Measurements from ENCODE around the gene CABLES2. TPM values are rescaled to one million over a fixed set of nuclear protein-coding genes. Genes with fewer than 3 reads are reported as not detected.

CABLES2 gene
- total RNA-seq, 2 experiments from 2014 or later: 14.8 to 22.5 TPM

- H3K79me2 ChIP-seq (ENCODE audit: insufficient read depth, low read depth, low read length): peaks cover 26% of the 10 kb centered on the region
- H3K36me3 ChIP-seq (ENCODE audit: insufficient read depth, low read length): peaks cover 30% of the 10 kb centered on the region
- TF ChIP-seq, protein P1, sequence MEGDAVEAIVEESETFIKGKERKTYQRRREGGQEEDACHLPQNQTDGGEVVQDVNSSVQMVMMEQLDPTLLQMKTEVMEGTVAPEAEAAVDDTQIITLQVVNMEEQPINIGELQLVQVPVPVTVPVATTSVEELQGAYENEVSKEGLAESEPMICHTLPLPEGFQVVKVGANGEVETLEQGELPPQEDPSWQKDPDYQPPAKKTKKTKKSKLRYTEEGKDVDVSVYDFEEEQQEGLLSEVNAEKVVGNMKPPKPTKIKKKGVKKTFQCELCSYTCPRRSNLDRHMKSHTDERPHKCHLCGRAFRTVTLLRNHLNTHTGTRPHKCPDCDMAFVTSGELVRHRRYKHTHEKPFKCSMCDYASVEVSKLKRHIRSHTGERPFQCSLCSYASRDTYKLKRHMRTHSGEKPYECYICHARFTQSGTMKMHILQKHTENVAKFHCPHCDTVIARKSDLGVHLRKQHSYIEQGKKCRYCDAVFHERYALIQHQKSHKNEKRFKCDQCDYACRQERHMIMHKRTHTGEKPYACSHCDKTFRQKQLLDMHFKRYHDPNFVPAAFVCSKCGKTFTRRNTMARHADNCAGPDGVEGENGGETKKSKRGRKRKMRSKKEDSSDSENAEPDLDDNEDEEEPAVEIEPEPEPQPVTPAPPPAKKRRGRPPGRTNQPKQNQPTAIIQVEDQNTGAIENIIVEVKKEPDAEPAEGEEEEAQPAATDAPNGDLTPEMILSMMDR (conservative IDR thresholded peaks at IDR 0.05; ENCODE audit: low read length): no peak
- TF ChIP-seq EZH2phosphoT487 (IDR thresholded peaks at IDR 0.05; ENCODE audit: borderline replicate concordance, low read depth, low read length): no peak
- intact Hi-C loops (cut with micrococcal nuclease; ENCODE audit: unreplicated experiment): loop anchor here (1.0 kb wide), 1 partner anchor 80 kb away; the partner anchor contains the start of gene ADRM1
- H3K4me1 ChIP-seq (ENCODE audit: insufficient read depth, low read length, poor library complexity, severe bottlenecking): peaks cover 27% of the 10 kb centered on the region
- no peaks in the 10 kb centered on the region for H4K20me1 ChIP-seq (ENCODE audit: insufficient read depth, low read length)
- POLR2A ChIA-PET: no interaction called here
- no peak for DNase-seq (ENCODE audit: low spot score)
- no peak overlapping the region for H3K27ac ChIP-seq (ENCODE audit: low read depth, low read length, poor library complexity, severe bottlenecking)
- no peaks in the 10 kb centered on the region for H3K9me2 ChIP-seq (ENCODE audit: insufficient read depth, low read length)
- H3K4me2 ChIP-seq (ENCODE audit: low read length): no peak overlapping the region
- no peak overlapping the region for H2AFZ ChIP-seq (ENCODE audit: low read length)
- no TSS peak for BruUV-seq (replicated peaks)
- H3K9me3 ChIP-seq (ENCODE audit: low read length): no peaks in the 10 kb centered on the region
- CTCF ChIA-PET (ENCODE audit: unreplicated experiment): no interaction called here
- no peak overlapping the region for H3K4me3 ChIP-seq (ENCODE audit: low read depth, low read length, poor library complexity, severe bottlenecking)
Observed at GRCh38 chr20:62381842-62382241, 25.2 kb downstream of the CABLES2 start.

DNA sequence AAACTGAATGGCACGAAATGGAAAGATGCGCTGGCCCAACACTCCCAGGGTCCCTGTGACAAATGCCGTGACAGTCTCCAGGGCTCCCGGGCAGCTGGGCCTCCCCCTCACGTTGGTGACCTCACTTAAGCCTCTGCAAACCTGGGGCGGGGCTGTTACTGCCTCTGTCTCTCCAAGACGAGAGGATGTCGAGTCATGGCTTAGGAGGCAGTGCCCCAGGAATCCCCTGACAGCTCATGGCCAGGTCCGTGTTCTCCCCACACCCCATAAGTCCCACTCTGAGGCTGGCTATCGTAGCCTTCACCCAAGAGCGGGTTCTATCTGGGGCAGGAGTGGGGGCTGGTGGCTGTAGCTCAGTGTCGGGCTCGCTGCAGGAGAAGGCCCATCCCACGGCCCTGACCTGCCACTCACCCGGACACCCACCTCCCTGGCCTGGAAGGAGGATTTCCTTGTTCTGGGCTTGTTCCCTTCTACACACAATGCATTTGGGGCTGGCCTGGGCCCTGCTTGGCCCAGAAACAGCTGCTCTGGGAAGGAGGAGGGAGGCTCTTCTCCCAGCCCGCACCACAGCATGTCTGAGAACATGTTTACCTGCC is 25.8 kb downstream of the CABLES2 start:
- H3K9me3 ChIP-seq (ENCODE audit: low read length): no peaks in the 10 kb centered on the region
- peaks cover 27% of the 10 kb centered on the region for H3K4me1 ChIP-seq (ENCODE audit: insufficient read depth, low read length, poor library complexity, severe bottlenecking)
- H3K27ac ChIP-seq (ENCODE audit: low read depth, low read length, poor library complexity, severe bottlenecking): no peak overlapping the region
- ChIA-PET CTCF (ENCODE audit: unreplicated experiment) (no interaction called here), POLR2A (interaction anchor here (0.5 kb wide), 1 partner anchor 79 kb away, joined by 4 read pairs; no protein-coding TSS in a partner anchor)
- H3K36me3 ChIP-seq (ENCODE audit: insufficient read depth, low read length): peaks cover 27% of the 10 kb centered on the region
- no peak overlapping the region for H3K4me3 ChIP-seq (ENCODE audit: low read depth, low read length, poor library complexity, severe bottlenecking)
- H3K79me2 ChIP-seq (ENCODE audit: insufficient read depth, low read depth, low read length): peaks cover 22% of the 10 kb centered on the region
- no peak overlapping the region for H2AFZ ChIP-seq (ENCODE audit: low read length)
- intact Hi-C loops (cut with micrococcal nuclease; ENCODE audit: unreplicated experiment): no loop called here
- TF ChIP-seq, protein P1 (conservative IDR thresholded peaks at IDR 0.05; ENCODE audit: low read length): no peak
- TF ChIP-seq EZH2phosphoT487 (IDR thresholded peaks at IDR 0.05; ENCODE audit: borderline replicate concordance, low read depth, low read length): no peak
- no peaks in the 10 kb centered on the region for H4K20me1 ChIP-seq (ENCODE audit: insufficient read depth, low read length)
- DNase-seq (ENCODE audit: low spot score): no peak
- no TSS peak for BruUV-seq (replicated peaks)
- H3K4me2 ChIP-seq (ENCODE audit: low read length): no peak overlapping the region
- H3K9me2 ChIP-seq (ENCODE audit: insufficient read depth, low read length): no peaks in the 10 kb centered on the region

DNA sequence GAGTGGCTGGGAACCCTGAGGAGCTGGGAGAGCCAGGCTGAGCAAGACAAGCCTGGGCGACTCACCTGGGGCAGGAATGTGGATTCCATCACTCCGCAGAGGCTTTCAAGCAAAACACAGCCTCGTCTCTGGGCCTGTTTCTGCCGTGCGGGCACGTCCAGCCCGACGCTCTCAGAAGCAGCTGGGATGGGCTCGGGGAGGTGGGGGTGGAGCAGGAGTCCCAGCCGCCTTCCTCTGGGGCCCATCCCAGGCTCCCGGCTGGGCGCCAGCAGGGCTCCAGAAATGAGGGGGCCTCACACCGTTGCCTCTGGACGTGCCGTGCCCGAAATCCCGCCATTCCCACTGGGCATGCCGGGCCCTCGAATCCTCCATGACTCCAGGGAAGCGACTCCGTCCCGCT is 28.9 kb downstream of the CABLES2 start:
- DNase-seq (ENCODE audit: low spot score): no peak
- Histone ChIP-seq H4K20me1 (ENCODE audit: insufficient read depth, low read length) (no peaks in the 10 kb centered on the region), H3K36me3 (ENCODE audit: insufficient read depth, low read length) (peaks cover 15% of the 10 kb centered on the region), H3K9me2 (ENCODE audit: insufficient read depth, low read length) (no peaks in the 10 kb centered on the region), H3K4me3 (ENCODE audit: low read depth, low read length, poor library complexity, severe bottlenecking) (no peak overlapping the region), H3K9me3 (ENCODE audit: low read length) (no peaks in the 10 kb centered on the region), H3K4me1 (ENCODE audit: insufficient read depth, low read length, poor library complexity, severe bottlenecking) (peaks cover 10% of the 10 kb centered on the region), H2AFZ (ENCODE audit: low read length) (no peak overlapping the region), H3K4me2 (ENCODE audit: low read length) (no peak overlapping the region), H3K27ac (ENCODE audit: low read depth, low read length, poor library complexity, severe bottlenecking) (no peak overlapping the region), H3K79me2 (ENCODE audit: insufficient read depth, low read depth, low read length) (no peaks in the 10 kb centered on the region)
- ChIA-PET POLR2A (no interaction called here), CTCF (ENCODE audit: unreplicated experiment) (no interaction called here)
- TF ChIP-seq, protein P1 (conservative IDR thresholded peaks at IDR 0.05; ENCODE audit: low read length): no peak
- TF ChIP-seq EZH2phosphoT487 (IDR thresholded peaks at IDR 0.05; ENCODE audit: borderline replicate concordance, low read depth, low read length): no peak
- intact Hi-C loops (cut with micrococcal nuclease; ENCODE audit: unreplicated experiment): no loop called here
- BruUV-seq (replicated peaks): no TSS peak

All from OCI-LY7 (cell line).